Vagina (tissue), 2 donors: ENCODE results near the gene TOPORS.

Experiments
- POLR2A ChIP-seq, 2 donors: fragments of 450-650 bp; IDR thresholded peaks; one replicate each; pipeline ENCODE4 v1.6.1; 2017; ENCODE audit warnings: antibody characterized with exemption in 2 of 2, mild to moderate bottlenecking in 2 of 2, moderate library complexity in 2 of 2
- POLR2AphosphoS5 ChIP-seq, 2 donors: sonication (generic); formaldehyde crosslinking; IDR thresholded peaks; one replicate each; pipeline ENCODE4 v1.9.0; 2017; ENCODE audit warnings: antibody characterized with exemption in 2 of 2, mild to moderate bottlenecking in 2 of 2, low read depth in 1 of 2; ENCODE audit not compliant: insufficient read depth in 1 of 2
- TF ChIP-seq, protein P1 (sequence below), 3 experiments: fragments of 450-650 bp in 2 of 3; fragments of 200-600 bp in 1 of 3; sonication (generic) in 1 of 3; IDR thresholded peaks; one replicate each; pipeline ENCODE4 v1.5.1; 2017 to 2019; ENCODE audit warnings: antibody characterized with exemption in 3 of 3, mild to moderate bottlenecking in 2 of 3, moderate library complexity in 2 of 3

DNA sequence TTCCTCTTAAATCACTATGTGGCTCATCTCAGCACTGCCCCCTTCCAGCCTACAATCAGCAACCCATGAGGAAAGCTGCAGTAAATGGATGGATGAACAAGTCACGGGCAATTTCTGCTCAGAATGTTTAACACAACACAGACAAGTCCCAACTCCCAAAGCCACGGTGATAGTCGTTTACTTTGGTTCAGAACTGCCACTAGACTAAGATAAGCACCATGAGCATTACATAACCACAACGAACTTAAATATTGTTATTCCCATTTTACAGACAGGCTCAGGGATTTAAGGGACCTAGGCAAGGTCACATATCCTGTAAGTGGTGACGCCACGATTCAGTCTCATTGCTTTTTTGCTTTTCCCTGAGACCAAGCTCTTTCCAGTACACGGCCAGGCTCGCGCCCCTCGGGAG lies 2.2 kb downstream of the TOPORS start:
- TF ChIP-seq, protein P1, sequence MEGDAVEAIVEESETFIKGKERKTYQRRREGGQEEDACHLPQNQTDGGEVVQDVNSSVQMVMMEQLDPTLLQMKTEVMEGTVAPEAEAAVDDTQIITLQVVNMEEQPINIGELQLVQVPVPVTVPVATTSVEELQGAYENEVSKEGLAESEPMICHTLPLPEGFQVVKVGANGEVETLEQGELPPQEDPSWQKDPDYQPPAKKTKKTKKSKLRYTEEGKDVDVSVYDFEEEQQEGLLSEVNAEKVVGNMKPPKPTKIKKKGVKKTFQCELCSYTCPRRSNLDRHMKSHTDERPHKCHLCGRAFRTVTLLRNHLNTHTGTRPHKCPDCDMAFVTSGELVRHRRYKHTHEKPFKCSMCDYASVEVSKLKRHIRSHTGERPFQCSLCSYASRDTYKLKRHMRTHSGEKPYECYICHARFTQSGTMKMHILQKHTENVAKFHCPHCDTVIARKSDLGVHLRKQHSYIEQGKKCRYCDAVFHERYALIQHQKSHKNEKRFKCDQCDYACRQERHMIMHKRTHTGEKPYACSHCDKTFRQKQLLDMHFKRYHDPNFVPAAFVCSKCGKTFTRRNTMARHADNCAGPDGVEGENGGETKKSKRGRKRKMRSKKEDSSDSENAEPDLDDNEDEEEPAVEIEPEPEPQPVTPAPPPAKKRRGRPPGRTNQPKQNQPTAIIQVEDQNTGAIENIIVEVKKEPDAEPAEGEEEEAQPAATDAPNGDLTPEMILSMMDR (IDR thresholded peaks at IDR 0.05) = no peak
- no peak for TF ChIP-seq POLR2AphosphoS5 (IDR thresholded peaks at IDR 0.05; ENCODE audit: insufficient read depth in 1 of 2, low read depth in 1 of 2)
- no peak for TF ChIP-seq POLR2A (IDR thresholded peaks at IDR 0.05)
